ENCODE measurements around the gene CTSH.

DNA sequence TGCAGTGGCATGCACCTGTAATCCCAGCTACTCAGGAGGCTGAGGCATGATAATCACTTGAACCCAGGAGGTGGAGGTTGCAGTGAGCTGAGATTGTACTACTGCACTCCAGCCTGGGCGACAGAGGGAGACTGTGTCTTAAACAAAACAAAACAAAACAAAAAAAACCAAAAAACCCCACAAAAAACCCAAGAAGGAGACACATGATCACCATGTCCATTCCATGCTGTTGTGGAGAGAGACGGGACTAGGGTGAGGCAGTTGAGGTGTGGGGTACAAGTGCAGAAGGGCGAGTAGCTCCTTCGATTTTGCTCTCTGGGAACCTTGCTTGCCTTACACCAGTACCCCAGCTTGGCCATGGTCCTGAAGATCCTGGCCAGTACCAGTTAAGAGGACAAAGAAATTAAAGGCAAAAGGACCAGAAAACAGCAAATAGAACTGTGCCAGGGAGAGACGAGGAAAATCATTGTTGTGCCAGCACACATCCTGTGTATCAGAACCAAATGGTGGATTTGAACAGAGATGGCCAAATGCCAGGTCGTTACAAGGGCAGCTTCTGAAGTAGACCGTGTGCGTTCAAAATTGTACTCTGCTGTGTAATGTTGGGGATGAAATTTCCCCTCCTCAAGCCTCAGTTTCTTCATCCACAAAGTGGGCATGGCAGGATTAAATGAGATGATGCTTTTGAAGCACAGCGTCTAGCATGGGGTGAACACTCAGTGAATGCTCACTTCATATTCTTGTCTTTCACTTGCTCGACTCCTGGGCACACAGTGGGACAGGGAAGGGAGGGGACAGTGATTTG is 42.9 kb upstream of the CTSH start:
- TF ChIP-seq, protein P1, sequence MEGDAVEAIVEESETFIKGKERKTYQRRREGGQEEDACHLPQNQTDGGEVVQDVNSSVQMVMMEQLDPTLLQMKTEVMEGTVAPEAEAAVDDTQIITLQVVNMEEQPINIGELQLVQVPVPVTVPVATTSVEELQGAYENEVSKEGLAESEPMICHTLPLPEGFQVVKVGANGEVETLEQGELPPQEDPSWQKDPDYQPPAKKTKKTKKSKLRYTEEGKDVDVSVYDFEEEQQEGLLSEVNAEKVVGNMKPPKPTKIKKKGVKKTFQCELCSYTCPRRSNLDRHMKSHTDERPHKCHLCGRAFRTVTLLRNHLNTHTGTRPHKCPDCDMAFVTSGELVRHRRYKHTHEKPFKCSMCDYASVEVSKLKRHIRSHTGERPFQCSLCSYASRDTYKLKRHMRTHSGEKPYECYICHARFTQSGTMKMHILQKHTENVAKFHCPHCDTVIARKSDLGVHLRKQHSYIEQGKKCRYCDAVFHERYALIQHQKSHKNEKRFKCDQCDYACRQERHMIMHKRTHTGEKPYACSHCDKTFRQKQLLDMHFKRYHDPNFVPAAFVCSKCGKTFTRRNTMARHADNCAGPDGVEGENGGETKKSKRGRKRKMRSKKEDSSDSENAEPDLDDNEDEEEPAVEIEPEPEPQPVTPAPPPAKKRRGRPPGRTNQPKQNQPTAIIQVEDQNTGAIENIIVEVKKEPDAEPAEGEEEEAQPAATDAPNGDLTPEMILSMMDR (IDR thresholded peaks at IDR 0.05): no peak
- no peak for TF ChIP-seq POLR2A (IDR thresholded peaks at IDR 0.05)
- no peak for TF ChIP-seq EP300 (IDR thresholded peaks at IDR 0.05)

All from sigmoid colon (tissue), 4 donors.